Stimulated activated CD4-positive, alpha-beta T cell treated with anti-CD3 and anti-CD28 coated beads, Interleukin-2, amount 100 ng/mL, for 24 hours (primary cell): ENCODE measurements around the gene PASK.

Experiments used
- DNase-seq, 2 donors: peaks; one replicate each; pipeline ENCODE4 v3.0.0-alpha.2; 2020

The PASK gene

GRCh38 chr2:241142593-241142992 is 6.7 kb downstream of the PASK start:
- DNase-seq = no peak

GRCh38 chr2:241142063-241142462 is 7.2 kb downstream of the PASK start:
- no peak for DNase-seq

- no peak for DNase-seq
Observed at GRCh38 chr2:241141214-241141770, 8.0 kb downstream of the PASK start.

GRCh38 chr2:241140445-241140840 is 8.8 kb downstream of the PASK start:
- DNase-seq = no peak

GRCh38 chr2:241139531-241140444 is 9.5 kb downstream of the PASK start:
- DNase-seq = no peak

- DNase-seq = no peak
Observed at GRCh38 chr2:241138471-241138870, 10.8 kb downstream of the PASK start.

GRCh38 chr2:241137276-241138190 is 11.7 kb downstream of the PASK start:
- DNase-seq = no peak

- DNase-seq = no peak
Observed at GRCh38 chr2:241136661-241137260, 12.5 kb downstream of the PASK start.

GRCh38 chr2:241136191-241136590 is 13.1 kb downstream of the PASK start:
- DNase-seq = no peak

GRCh38 chr2:241135737-241136136 is 13.5 kb downstream of the PASK start:
- no peak for DNase-seq

- DNase-seq = no peak
Observed at GRCh38 chr2:241134711-241135110, 14.6 kb downstream of the PASK start.

- no peak for DNase-seq
Observed at GRCh38 chr2:241133436-241133820, 15.8 kb downstream of the PASK start.

GRCh38 chr2:241132538-241133435 is 16.5 kb downstream of the PASK start:
- DNase-seq = no peak

GRCh38 chr2:241131531-241131930 is 17.7 kb downstream of the PASK start:
- no peak for DNase-seq

- DNase-seq = no peak
Observed at GRCh38 chr2:241130316-241130715, 19.0 kb downstream of the PASK start.

- no peak for DNase-seq
Observed at GRCh38 chr2:241129086-241129871, 20.0 kb downstream of the PASK start.

GRCh38 chr2:241128266-241128665 is 21.0 kb downstream of the PASK start:
- no peak for DNase-seq

- DNase-seq = no peak
Observed at GRCh38 chr2:241126771-241127202, 22.5 kb downstream of the PASK start.

- DNase-seq = no peak
Observed at GRCh38 chr2:241126201-241126611, 23.1 kb downstream of the PASK start.

GRCh38 chr2:241125626-241126025 is 23.6 kb downstream of the PASK start:
- DNase-seq = no peak
